GM21619 (cell line): ENCODE results near the gene PNO1.
"Not testable (repeated sequence)": the region's sequence is repeated elsewhere in the genome, so short reads cannot be mapped to it uniquely, and the experiment has no call there.

Experiments used
- ATAC-seq: cut with Tn5 transposase; IDR thresholded peaks from one replicate; pipeline ENCODE4 v1.9.1; 2021; ENCODE audit not compliant: unreplicated experiment

PNO1 gene

GRCh38 chr2:68157402-68158133 lies at the start of gene PNO1:
Gene PNO1 (plus strand): TSS chr2:68157888. CDS start chr2:68157935, 47 bp downstream.
- ATAC-seq, result peak; percentile 92

GRCh38 chr2:68108120-68108519 lies 49.6 kb upstream of the PNO1 start:
- ATAC-seq, result no peak

- peak; percentile 79 for ATAC-seq
Observed at GRCh38 chr2:68110102-68110501, 47.6 kb upstream of the PNO1 start.

GRCh38 chr2:68115965-68116364 lies 41.7 kb upstream of the PNO1 start:
- no peak for ATAC-seq

- ATAC-seq, result not testable (repeated sequence)
Observed at GRCh38 chr2:68117922-68118321, 39.8 kb upstream of the PNO1 start.

- ATAC-seq, result no peak
Observed at GRCh38 chr2:68118816-68119215, 38.9 kb upstream of the PNO1 start.

GRCh38 chr2:68119504-68119903 lies 38.2 kb upstream of the PNO1 start:
- ATAC-seq, result no peak

- no peak for ATAC-seq
Observed at GRCh38 chr2:68121873-68122679, 35.6 kb upstream of the PNO1 start.

- ATAC-seq, result no peak
Observed at GRCh38 chr2:68122680-68122964, 35.1 kb upstream of the PNO1 start.

- ATAC-seq, result no peak
Observed at GRCh38 chr2:68124321-68124720, 33.4 kb upstream of the PNO1 start.

- no peak for ATAC-seq
Observed at GRCh38 chr2:68125821-68126220, 31.9 kb upstream of the PNO1 start.

GRCh38 chr2:68126561-68126960 lies 31.1 kb upstream of the PNO1 start:
- ATAC-seq, result no peak

GRCh38 chr2:68127358-68128242 lies 30.1 kb upstream of the PNO1 start:
- ATAC-seq, result peak; percentile 90

- ATAC-seq, result no peak
Observed at GRCh38 chr2:68134120-68134519, 23.6 kb upstream of the PNO1 start.

- ATAC-seq, result no peak
Observed at GRCh38 chr2:68134554-68134953, 23.1 kb upstream of the PNO1 start.

- no peak for ATAC-seq
Observed at GRCh38 chr2:68135448-68136320, 22.0 kb upstream of the PNO1 start.

GRCh38 chr2:68141875-68142274 lies 15.8 kb upstream of the PNO1 start:
- no peak for ATAC-seq

GRCh38 chr2:68151037-68151436 lies 6.7 kb upstream of the PNO1 start:
- no peak for ATAC-seq

GRCh38 chr2:68152681-68153347 lies 4.9 kb upstream of the PNO1 start:
- ATAC-seq, result no peak

- no peak for ATAC-seq
Observed at GRCh38 chr2:68155618-68156017, 2.1 kb upstream of the PNO1 start.
